22Rv1 (cell line): ENCODE measurements around the gene GM2A.

ENCODE experiments used
- H3K27ac ChIP-seq: fragments of 450-650 bp; 2 replicates; pipeline ENCODE4 v1.5.1; 2017
- ZFX ChIP-seq: fragments of 450-650 bp; IDR thresholded peaks from 2 replicates; pipeline ENCODE4 v1.6.1; 2017; ENCODE audit warnings: antibody characterized with exemption, borderline replicate concordance
- TF ChIP-seq, protein P1 (sequence below): fragments of 450-650 bp; IDR thresholded peaks from 2 replicates; pipeline ENCODE4 v1.5.1; 2017; ENCODE audit warnings: mild to moderate bottlenecking

The GM2A gene

DNA sequence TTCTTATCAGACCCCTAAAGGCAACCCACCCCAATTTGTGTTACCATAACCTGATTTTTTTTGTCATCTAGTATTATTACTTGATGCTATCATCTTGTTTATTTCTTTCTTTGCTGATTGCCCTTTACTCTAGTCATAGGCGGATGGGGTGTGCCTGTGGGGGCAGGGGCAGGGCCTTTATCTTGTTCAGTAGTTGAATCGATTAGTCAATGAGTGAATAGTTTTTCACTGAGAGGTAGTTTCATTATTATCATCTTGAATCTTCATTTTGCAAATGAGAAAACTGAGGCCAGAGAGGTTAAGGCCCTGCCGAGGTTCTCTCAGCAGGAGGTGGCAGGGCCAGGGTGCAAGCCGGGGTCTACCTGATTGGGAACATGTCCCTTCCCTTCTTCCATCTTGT lies 9.4 kb upstream of the GM2A start:
- TF ChIP-seq, protein P1, sequence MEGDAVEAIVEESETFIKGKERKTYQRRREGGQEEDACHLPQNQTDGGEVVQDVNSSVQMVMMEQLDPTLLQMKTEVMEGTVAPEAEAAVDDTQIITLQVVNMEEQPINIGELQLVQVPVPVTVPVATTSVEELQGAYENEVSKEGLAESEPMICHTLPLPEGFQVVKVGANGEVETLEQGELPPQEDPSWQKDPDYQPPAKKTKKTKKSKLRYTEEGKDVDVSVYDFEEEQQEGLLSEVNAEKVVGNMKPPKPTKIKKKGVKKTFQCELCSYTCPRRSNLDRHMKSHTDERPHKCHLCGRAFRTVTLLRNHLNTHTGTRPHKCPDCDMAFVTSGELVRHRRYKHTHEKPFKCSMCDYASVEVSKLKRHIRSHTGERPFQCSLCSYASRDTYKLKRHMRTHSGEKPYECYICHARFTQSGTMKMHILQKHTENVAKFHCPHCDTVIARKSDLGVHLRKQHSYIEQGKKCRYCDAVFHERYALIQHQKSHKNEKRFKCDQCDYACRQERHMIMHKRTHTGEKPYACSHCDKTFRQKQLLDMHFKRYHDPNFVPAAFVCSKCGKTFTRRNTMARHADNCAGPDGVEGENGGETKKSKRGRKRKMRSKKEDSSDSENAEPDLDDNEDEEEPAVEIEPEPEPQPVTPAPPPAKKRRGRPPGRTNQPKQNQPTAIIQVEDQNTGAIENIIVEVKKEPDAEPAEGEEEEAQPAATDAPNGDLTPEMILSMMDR, result no peak
- TF ChIP-seq ZFX, result no peak

DNA sequence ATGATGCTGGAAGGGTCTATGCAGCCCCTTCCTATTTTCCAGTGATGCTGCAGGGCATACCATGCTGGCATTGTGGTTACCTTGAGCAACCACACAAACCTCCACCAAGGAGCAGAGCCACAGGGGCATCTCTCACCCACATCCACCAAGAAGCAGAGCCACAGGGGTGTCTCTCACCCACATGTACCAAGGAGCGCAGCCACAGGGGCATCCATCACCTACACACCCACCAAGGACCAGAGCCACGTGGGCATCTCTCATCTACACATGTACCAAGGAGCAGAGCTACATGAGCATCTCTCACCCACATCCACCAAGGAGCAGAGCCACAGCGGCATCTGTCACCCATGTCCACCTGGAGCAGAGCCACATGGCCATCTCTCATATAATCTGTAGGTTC lies 8.8 kb upstream of the GM2A start:
- TF ChIP-seq, protein P1, result no peak
- TF ChIP-seq ZFX, result no peak
- no peak overlapping the region for H3K27ac ChIP-seq

More for the DNA sequence above, 9.4 kb upstream of the GM2A start:
- no peak overlapping the region for H3K27ac ChIP-seq

DNA sequence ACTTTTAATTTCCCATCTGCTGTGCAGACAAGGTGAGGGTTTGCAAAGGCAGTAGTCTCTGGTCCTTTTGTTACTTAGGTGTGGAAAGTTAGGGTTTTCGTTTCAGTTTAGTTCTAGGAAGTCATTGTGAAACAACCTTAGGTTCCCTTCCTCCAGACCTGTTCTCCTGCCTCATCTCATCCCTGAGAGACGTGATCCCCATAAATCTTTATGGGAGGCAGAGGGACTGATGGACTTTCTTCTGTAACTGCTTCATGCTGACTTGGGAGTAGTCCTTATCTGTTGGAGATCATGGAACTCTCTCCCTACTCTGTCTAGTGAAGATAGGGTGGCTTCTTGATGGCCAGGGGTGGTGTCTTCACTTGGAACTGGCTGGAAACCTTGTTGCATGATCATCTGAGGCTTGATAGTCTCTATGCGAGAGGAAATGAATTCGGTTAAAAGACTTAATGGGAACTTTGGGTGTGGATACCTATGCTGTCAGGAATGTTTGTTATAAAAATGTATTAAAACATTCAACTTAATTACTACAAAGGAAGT lies 7.2 kb upstream of the GM2A start:
- TF ChIP-seq, protein P1, result no peak
- TF ChIP-seq ZFX, result no peak
- H3K27ac ChIP-seq, result no peak overlapping the region

DNA sequence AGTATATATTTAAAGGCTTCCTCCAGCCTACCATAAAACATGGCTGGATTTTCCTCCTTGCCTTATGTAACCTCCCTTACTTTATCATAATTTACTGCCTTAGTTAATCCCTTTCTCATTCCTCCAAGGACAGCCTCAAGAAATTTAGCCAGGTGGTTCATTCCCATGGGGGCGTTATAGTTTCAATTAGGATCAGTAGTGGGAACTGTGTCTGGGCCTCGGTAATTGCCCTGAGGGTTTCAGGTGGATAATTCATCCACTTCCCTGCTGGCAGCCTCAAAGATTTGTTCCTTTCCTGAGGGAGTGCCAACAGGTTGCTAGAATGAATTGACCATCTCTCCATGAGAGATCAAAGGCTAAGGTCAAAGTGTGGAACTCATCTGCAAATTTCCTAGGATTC lies 4.3 kb upstream of the GM2A start:
- H3K27ac ChIP-seq, result no peak overlapping the region
- TF ChIP-seq, protein P1, result no peak
- no peak for TF ChIP-seq ZFX

DNA sequence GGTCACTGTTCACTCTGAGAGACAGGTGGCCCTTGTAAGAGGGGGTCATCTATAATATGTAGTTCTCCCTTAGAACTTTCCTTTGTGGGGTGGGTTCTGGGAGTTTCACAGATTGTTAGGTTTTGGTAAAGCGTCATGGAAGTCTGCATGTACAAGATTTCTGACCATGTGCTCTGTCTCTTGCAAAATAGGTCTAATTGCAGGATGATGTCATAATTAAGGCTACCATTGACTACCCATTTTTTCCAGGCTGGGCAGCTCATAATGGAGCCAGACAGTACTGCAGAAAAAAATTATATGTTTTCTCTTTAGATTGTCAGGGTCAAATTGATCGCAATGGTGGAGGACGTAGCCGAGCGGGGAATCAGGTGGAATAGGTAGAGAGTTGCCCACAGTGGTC lies 3.7 kb upstream of the GM2A start:
- no peak for TF ChIP-seq ZFX
- TF ChIP-seq, protein P1, result no peak
- H3K27ac ChIP-seq, result no peak overlapping the region

DNA sequence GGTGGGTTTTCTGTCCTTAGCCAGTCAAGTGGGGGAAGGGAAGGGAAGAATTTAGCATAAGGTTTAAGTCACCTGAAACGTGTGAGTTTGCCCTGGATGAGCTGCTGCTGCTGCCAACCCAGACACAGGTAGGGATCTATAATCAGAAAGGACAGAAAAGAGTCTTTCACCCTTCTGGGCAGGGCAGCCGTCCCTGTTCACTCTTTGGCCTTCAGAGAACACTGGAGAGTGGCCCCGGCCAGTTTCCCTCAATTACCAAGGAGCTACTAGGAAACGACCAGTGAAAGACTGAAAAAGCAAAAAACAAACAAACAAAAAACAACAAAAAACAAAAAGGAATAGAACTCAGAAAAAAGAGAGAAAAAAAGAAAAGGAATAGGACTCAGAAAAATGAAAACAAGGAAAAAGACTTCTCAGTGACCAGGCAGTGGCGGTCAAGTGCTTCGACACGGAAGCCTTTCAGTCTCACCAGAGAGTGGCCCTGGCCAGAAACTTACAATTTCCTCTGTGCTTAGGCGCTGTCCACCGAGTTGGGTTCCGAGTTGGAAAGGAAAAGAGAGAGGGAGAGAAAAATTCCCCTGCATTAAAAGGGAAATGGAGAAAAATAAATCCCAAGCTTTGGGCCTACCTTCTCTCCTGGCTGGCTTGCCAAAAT lies 2.5 kb upstream of the GM2A start:
- H3K27ac ChIP-seq, result no peak overlapping the region
- no peak for TF ChIP-seq ZFX
- TF ChIP-seq, protein P1, result no peak

DNA sequence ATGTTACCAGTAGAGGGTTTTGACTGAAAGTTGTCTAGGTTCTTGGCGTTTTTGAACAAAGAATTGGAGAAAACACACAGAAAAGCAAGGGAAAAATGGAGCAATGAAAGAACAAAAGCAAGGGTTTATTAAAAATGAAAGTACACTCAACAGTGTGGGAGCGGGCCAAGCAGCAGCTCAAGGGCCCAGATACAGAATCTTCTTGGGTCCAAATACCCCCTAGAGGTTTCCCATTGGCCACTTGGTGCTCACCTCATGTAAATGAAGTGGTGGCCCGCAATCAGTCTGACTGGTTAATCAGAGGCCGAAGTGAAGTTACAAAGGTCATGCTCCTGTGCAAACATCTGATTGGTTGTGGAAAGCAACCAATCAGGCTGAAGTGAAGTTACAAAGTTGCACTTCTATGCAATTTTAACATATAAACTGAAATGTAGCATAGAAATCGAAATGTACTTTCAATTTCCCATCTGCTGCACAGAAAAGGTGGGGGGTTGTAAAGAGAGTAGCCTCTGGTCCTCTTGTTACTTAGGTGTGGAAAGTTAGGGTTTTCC lies 1.9 kb upstream of the GM2A start:
- no peak overlapping the region for H3K27ac ChIP-seq
- TF ChIP-seq ZFX, result no peak
